Peyer's patch (tissue), 4 donors: ENCODE measurements around the gene SORL1. TPM values are rescaled to one million over a fixed set of nuclear protein-coding genes. Genes with fewer than 3 reads are reported as not detected.

Experiments
- DNase-seq, 3 donors: peaks; one replicate each; pipeline ENCODE4 v3.0.0-alpha.2; 2017 to 2019
- H3K27ac ChIP-seq, 4 donors: fragments of 200-600 bp; sonication (generic); one replicate each; pipeline ENCODE4 v1.5.1; 2016 to 2019
- H3K27me3 ChIP-seq, 2 donors: fragments of 200-600 bp; sonication (generic); one replicate each; pipeline ENCODE4 v1.5.1; 2019
- H3K36me3 ChIP-seq, 3 donors: fragments of 200-600 bp; sonication (generic); one replicate each; pipeline ENCODE4 v1.5.1; 2016 to 2019
- H3K4me1 ChIP-seq, 4 donors: fragments of 200-600 bp; sonication (generic); one replicate each; pipeline ENCODE4 v1.5.1; 2016 to 2019
- H3K4me3 ChIP-seq, 4 donors: fragments of 200-600 bp; sonication (generic); 1 replicate in 3 of 4; 2 replicates in 1 of 4; pipeline ENCODE4 v1.5.1; 2016 to 2019; ENCODE audit warnings: mild to moderate bottlenecking in 1 of 4
- H3K9me3 ChIP-seq, 4 donors: fragments of 200-600 bp; sonication (generic); one replicate each; pipeline ENCODE4 v1.5.1; 2016 to 2019; ENCODE audit warnings: mild to moderate bottlenecking in 1 of 4
- POLR2A ChIP-seq, 2 donors: fragments of 450-650 bp; IDR thresholded peaks; one replicate each; pipeline ENCODE4 v1.5.1; 2017; ENCODE audit warnings: antibody characterized with exemption in 2 of 2, mild to moderate bottlenecking in 2 of 2, moderate library complexity in 2 of 2
- total RNA-seq, 4 donors: library from RNA; depleted of rRNA; stranded (reverse); fragments of >200 nt; gene quantifications; one replicate each; pipeline ENCODE4 v1.1.0, GENCODE V29; 2016
- TF ChIP-seq, protein P1 (sequence below), 6 experiments: fragments of 450-650 bp in 4 of 6; fragments of 200-600 bp in 2 of 6; sonication (generic) in 1 of 6; IDR thresholded peaks; one replicate each; pipeline ENCODE4 v1.5.1; 2017 to 2019; ENCODE audit warnings: antibody characterized with exemption in 6 of 6, mild to moderate bottlenecking in 3 of 6, moderate library complexity in 1 of 6

Gene SORL1
- total RNA-seq, 4 donors from 2014 or later: 52.0 to 282 (median 191) TPM

DNA sequence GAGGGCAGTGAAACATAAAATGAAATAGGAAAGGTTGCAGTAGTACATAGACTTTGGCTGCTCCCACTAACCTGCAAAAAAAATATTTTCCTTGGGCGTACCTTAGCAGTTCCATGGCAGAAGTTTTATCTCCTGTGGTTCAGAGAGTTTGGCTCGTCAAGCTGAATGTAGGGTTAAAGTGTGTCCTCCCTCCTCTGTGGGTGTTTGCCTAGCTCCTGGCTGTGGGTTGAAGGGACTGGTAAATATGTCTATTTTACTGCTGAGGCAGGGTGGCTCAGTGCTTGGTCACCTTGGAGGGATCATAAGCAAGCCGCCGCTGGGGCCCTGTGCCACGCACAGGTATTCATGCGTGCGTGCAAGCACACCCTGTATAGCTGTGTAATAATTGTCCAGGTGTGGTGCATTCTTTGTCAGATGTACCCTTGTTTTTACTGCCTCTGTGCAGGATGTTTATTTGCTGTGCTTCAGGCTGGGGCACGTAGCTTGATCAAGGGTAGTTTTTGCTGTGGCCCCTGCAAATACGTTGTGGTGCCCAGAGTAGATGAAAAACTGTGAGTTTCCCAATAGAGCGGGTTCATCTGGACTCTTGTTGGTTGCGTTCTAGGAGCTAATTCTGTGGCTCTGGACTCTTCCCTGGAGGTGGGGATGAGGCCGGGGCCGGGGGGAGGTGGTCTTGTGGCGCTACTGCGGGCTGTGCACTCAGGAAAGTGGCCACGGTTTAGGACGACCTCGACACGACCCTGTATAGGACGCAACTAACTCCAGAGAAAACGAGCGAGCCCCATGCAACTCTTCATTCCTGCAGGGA is 732 bp upstream of the SORL1 start:
- Histone ChIP-seq H3K36me3 (no peaks in the 10 kb centered on the region), H3K9me3 (no peaks in the 10 kb centered on the region), H3K27ac (peak overlapping the region; percentile 83 to 97 (median 88)), H3K4me3 (peak overlapping the region; percentile 59 to 79 (median 70)), H3K4me1 (peaks cover 0 to 16% (median 9%) of the 10 kb centered on the region in 4 donors), H3K27me3 (no peaks in the 10 kb centered on the region)
- TF ChIP-seq, protein P1, sequence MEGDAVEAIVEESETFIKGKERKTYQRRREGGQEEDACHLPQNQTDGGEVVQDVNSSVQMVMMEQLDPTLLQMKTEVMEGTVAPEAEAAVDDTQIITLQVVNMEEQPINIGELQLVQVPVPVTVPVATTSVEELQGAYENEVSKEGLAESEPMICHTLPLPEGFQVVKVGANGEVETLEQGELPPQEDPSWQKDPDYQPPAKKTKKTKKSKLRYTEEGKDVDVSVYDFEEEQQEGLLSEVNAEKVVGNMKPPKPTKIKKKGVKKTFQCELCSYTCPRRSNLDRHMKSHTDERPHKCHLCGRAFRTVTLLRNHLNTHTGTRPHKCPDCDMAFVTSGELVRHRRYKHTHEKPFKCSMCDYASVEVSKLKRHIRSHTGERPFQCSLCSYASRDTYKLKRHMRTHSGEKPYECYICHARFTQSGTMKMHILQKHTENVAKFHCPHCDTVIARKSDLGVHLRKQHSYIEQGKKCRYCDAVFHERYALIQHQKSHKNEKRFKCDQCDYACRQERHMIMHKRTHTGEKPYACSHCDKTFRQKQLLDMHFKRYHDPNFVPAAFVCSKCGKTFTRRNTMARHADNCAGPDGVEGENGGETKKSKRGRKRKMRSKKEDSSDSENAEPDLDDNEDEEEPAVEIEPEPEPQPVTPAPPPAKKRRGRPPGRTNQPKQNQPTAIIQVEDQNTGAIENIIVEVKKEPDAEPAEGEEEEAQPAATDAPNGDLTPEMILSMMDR (IDR thresholded peaks at IDR 0.05): no peak
- TF ChIP-seq POLR2A (IDR thresholded peaks at IDR 0.05): peak; percentile 22 to 69
- peak; percentile 43 to 89 (median 88) for DNase-seq

DNA sequence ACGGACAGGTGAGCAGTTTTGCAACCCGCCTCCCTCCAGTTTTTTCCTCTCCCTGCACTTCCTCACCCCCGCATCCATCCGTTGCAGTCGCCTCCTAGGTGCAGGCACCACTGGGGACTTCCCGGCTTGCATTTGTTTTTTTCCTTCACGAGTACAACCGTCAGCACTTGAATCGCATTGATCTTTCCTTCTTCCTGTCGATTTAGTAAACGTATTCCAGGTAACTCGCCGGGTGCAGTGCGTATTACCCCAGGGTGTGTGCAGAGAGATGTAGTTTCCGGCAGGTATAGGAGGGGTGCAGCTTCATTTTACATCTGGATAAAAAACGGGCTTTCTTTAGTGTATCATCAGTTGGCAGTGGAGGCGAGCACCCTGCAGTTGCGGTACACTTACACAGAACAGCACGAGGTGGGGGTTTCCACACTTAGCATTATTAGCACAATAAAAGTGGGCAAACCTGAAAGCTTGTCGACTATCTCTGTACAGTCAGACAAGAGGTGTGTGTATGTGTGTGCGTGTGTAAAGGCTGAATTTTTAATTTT is 566 bp downstream of the SORL1 start, which contains the start of gene SORL1-AS1:
SORL1-AS1 (minus strand) TSS at position 359 of the 542 bp plus-strand sequence.
- H3K9me3 ChIP-seq: no peaks in the 10 kb centered on the region
- peak within 1 kb of the TSS; percentile 59 to 79 (median 70) for H3K4me3 ChIP-seq
- TF ChIP-seq POLR2A (IDR thresholded peaks at IDR 0.05): no peak
- TF ChIP-seq, protein P1 (IDR thresholded peaks at IDR 0.05): no peak
- peak in 2 of 3 donors; percentile 49 to 54 for DNase-seq
- peaks cover 0 to 16% (median 9%) of the 10 kb centered on the region in 4 donors for H3K4me1 ChIP-seq
- H3K27ac ChIP-seq: peak within 1 kb of the TSS; percentile 83 to 97 (median 88)
- H3K36me3 ChIP-seq: no peaks in the 10 kb centered on the region
- H3K27me3 ChIP-seq: no peaks in the 10 kb centered on the region

DNA sequence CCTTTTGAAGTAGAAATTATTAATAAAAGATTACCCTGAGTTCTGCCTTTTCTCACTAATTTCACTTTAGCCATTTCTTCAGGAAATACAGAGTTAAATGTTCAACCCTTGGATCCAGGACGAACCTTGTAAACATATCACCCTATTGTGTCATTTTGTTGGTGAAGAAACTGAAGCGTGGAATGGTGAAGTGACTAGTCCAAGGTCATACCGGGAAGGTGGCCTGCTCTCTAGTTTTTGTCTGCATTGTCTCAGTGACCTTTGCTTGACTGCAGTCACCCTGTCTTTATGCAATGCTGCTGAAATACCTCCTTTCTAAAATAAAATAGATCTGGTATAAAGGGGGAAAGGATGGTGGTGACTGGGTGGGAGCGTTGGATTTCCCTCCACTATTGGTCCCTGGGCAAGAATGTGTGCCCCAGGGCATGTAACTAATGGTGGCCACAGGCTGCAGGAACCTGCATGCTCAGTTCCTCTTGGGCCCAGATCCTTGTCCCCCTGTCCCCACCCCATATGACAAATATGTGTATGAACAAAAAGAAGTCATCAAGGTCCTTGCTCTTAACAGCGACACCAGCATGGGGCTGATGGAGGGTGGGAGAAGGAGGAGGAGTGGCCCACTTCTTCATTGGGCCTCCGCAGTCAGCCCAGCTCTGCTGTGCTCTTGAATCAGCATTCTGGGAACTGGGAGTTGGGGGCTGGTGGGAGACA is 1.6 kb downstream of the SORL1 start:
- Histone ChIP-seq H3K36me3 (no peaks in the 10 kb centered on the region), H3K9me3 (no peaks in the 10 kb centered on the region), H3K27ac (peak overlapping the region in 3 of 4 donors; percentile 36 to 97 (median 85)), H3K27me3 (no peaks in the 10 kb centered on the region), H3K4me1 (peaks cover 0 to 15% (median 7%) of the 10 kb centered on the region in 4 donors), H3K4me3 (peak overlapping the region in 3 of 4 donors; percentile 4 to 79 (median 71))
- no peak for TF ChIP-seq POLR2A (IDR thresholded peaks at IDR 0.05)
- TF ChIP-seq, protein P1 (IDR thresholded peaks at IDR 0.05): no peak
- DNase-seq: no peak

DNA sequence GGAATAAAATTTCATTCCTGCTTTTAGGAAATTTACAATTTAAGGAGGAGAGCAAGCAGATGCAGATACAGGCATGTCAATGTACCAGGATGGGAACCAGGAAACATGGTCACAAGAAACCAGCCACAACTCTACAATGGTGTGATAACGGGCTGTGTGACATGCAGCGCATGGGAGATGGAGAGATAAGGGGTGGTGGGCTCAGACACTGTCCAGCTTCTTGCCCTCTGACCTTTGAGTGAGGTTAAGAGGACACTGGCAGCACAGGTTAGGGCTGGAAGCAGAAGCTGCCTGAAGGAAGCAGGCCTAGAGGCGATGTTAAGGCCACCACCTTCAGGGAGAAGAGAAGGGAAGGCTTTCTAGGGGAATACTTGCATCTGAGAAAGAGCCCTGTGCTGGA is 3.0 kb downstream of the SORL1 start:
- TF ChIP-seq POLR2A (IDR thresholded peaks at IDR 0.05): no peak
- TF ChIP-seq, protein P1 (IDR thresholded peaks at IDR 0.05): no peak
- no peak for DNase-seq
- H3K36me3 ChIP-seq: no peaks in the 10 kb centered on the region
- H3K4me1 ChIP-seq: peaks cover 0 to 8% (median 3%) of the 10 kb centered on the region in 4 donors
- H3K27ac ChIP-seq: no peak overlapping the region
- no peaks in the 10 kb centered on the region for H3K27me3 ChIP-seq
- no peaks in the 10 kb centered on the region for H3K9me3 ChIP-seq
- H3K4me3 ChIP-seq: no peak overlapping the region

DNA sequence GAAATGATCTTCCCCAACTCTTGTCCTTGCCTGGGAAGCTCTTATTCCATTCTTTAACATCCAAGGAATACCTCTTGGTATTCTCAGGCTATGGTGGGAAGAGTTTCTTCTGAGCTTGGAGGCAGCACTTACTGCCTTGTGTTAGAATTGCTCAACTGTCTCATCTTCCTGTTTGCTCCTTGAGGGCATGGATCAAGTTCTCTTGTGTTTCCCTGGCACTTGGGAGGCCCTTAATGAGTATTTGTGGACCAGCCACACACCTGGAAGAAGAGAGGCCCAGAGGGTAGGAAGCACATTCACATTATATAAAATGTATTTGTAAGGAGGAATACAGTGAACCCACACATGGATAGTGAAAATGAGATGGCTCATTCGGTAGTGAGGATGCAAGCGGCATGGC is 4.0 kb downstream of the SORL1 start:
- DNase-seq: no peak

More for the DNA sequence above, 4.0 kb downstream of the SORL1 start:
- H3K27me3 ChIP-seq: no peaks in the 10 kb centered on the region
- H3K9me3 ChIP-seq: no peaks in the 10 kb centered on the region
- TF ChIP-seq, protein P1 (IDR thresholded peaks at IDR 0.05): no peak
- no peak for TF ChIP-seq POLR2A (IDR thresholded peaks at IDR 0.05)
- H3K27ac ChIP-seq: no peak overlapping the region
- H3K4me1 ChIP-seq: peaks cover 0 to 4% (median 0%) of the 10 kb centered on the region in 4 donors
- no peak overlapping the region for H3K4me3 ChIP-seq
- H3K36me3 ChIP-seq: no peaks in the 10 kb centered on the region
